Astrocyte (in vitro differentiated cells and primary cell): ENCODE measurements around the gene XRCC5.

Experiments used
- EZH2 ChIP-seq: IDR thresholded peaks from 2 replicates; pipeline ENCODE4 v1.6.1; 2012; ENCODE audit warnings: mild to moderate bottlenecking, low read length, inconsistent platforms; ENCODE audit not compliant: insufficient read depth
- TF ChIP-seq, protein P1 (sequence below): IDR thresholded peaks from 2 replicates; pipeline ENCODE4 v1.5.1; 2011; ENCODE audit warnings: low read depth, mild to moderate bottlenecking, inconsistent platforms, low read length, moderate library complexity; ENCODE audit not compliant: insufficient read depth

DNA sequence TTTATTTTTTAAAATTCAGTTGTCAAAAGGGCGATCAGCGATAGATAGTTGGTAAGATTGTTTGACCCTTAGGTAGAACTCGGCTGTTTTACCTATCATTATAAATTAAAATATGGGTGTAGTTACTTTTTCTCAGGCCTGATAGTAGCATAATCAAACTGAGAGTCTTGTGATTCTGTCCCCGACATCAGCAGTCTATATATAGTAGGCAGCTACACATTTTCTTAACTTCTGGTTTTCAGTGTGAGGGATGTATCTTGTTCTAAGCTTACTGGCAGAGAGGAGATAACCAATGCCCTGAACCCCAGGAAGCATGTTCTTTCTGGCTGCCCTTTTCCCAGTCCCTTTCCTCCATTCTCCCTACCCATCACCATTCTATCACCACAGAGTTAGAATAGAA is 56.6 kb downstream of the XRCC5 start:
- TF ChIP-seq, protein P1, sequence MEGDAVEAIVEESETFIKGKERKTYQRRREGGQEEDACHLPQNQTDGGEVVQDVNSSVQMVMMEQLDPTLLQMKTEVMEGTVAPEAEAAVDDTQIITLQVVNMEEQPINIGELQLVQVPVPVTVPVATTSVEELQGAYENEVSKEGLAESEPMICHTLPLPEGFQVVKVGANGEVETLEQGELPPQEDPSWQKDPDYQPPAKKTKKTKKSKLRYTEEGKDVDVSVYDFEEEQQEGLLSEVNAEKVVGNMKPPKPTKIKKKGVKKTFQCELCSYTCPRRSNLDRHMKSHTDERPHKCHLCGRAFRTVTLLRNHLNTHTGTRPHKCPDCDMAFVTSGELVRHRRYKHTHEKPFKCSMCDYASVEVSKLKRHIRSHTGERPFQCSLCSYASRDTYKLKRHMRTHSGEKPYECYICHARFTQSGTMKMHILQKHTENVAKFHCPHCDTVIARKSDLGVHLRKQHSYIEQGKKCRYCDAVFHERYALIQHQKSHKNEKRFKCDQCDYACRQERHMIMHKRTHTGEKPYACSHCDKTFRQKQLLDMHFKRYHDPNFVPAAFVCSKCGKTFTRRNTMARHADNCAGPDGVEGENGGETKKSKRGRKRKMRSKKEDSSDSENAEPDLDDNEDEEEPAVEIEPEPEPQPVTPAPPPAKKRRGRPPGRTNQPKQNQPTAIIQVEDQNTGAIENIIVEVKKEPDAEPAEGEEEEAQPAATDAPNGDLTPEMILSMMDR = no peak
- no peak for TF ChIP-seq EZH2
